NCI-H187 (cell line): Measurements from ENCODE around the gene OAS2.
"Not testable (repeated sequence)": the region's sequence is repeated elsewhere in the genome, so short reads cannot be mapped to it uniquely, and the experiment has no call there.

ENCODE experiments used
- DNase-seq, 2 experiments: peaks; one replicate each; lab custom pipeline; 2025; lab: John Stamatoyannopoulos, UW

OAS2 gene

GRCh38 chr12:112985642-112986290, 7.4 kb downstream of the OAS2 start:
- no peak for DNase-seq

GRCh38 chr12:112986291-112986800, 8.0 kb downstream of the OAS2 start:
- DNase-seq, result no peak

- no peak for DNase-seq
These were observed 9.2 kb downstream of the OAS2 start for GRCh38 chr12:112987561-112987960.

- DNase-seq, result no peak
These were observed 9.9 kb downstream of the OAS2 start for GRCh38 chr12:112988224-112988623.

GRCh38 chr12:112988823-112989385, 10.6 kb downstream of the OAS2 start:
- not testable (repeated sequence) for DNase-seq

GRCh38 chr12:112989806-112990205, 11.5 kb downstream of the OAS2 start:
- no peak for DNase-seq

GRCh38 chr12:112992541-112993398, 14.5 kb downstream of the OAS2 start:
- no peak for DNase-seq

- DNase-seq, result no peak
These were observed 16.7 kb downstream of the OAS2 start for GRCh38 chr12:112995008-112995407.

- DNase-seq, result no peak
These were observed 18.2 kb downstream of the OAS2 start for GRCh38 chr12:112996501-112996900.

GRCh38 chr12:112997506-112997905, 19.2 kb downstream of the OAS2 start:
- DNase-seq, result no peak

- no peak for DNase-seq
These were observed 20.9 kb downstream of the OAS2 start for GRCh38 chr12:112998987-112999767.

- no peak for DNase-seq
These were observed 22.1 kb downstream of the OAS2 start for GRCh38 chr12:113000433-113000832.

GRCh38 chr12:113002155-113002554, 23.8 kb downstream of the OAS2 start:
- DNase-seq, result no peak

- no peak for DNase-seq
These were observed 24.4 kb downstream of the OAS2 start for GRCh38 chr12:113002676-113003075.

- DNase-seq, result no peak
These were observed 25.3 kb downstream of the OAS2 start for GRCh38 chr12:113003636-113004035.

- no peak for DNase-seq
These were observed 27.4 kb downstream of the OAS2 start for GRCh38 chr12:113005762-113006161.

GRCh38 chr12:113006206-113006605, 27.9 kb downstream of the OAS2 start:
- DNase-seq, result no peak

GRCh38 chr12:113006641-113007040, 28.3 kb downstream of the OAS2 start:
- no peak for DNase-seq

- DNase-seq, result no peak
These were observed 28.8 kb downstream of the OAS2 start for GRCh38 chr12:113007166-113007565.

- no peak for DNase-seq
These were observed 32.4 kb downstream of the OAS2 start for GRCh38 chr12:113010701-113011100.

GRCh38 chr12:113014565-113014964, 36.2 kb downstream of the OAS2 start:
- DNase-seq, result no peak

GRCh38 chr12:113016796-113017195, 38.5 kb downstream of the OAS2 start:
- DNase-seq, result no peak
